Thyroid gland (tissue), 4 donors: ENCODE measurements around the gene SYT17.

Source experiments
- CTCF ChIP-seq, 6 experiments: fragments of 200-600 bp in 3 of 6; fragments of 450-650 bp in 3 of 6; sonication (generic) in 3 of 6; IDR thresholded peaks; one replicate each; pipeline ENCODE4 v1.5.1; 2016 to 2019; ENCODE audit warnings: antibody characterized with exemption in 6 of 6, mild to moderate bottlenecking in 2 of 6, inconsistent platforms in 1 of 6, moderate library complexity in 1 of 6
- POLR2A ChIP-seq, 2 donors: fragments of 450-650 bp; IDR thresholded peaks; one replicate each; pipeline ENCODE4 v1.6.1; 2017; ENCODE audit warnings: antibody characterized with exemption in 2 of 2, mild to moderate bottlenecking in 2 of 2, moderate library complexity in 1 of 2

- TF ChIP-seq CTCF (IDR thresholded peaks at IDR 0.05) (no peak), POLR2A (IDR thresholded peaks at IDR 0.05) (no peak)
Measured at GRCh38 chr16:19316846-19317245, 148.8 kb downstream of the SYT17 start.
